Left renal cortex interstitium (tissue), 4 donors: ENCODE results near the gene TEX14. TPM values are rescaled to one million over a fixed set of nuclear protein-coding genes. Genes with fewer than 3 reads are reported as not detected.

ENCODE experiments used
- polyA plus RNA-seq, 4 donors: library from polyadenylated mRNA; unstranded; fragments of 120-200 nt; gene quantifications; one replicate each; pipeline ENCODE4 v1.2.1, GENCODE V29; 2013; ENCODE audit not compliant: insufficient read length in 4 of 4

Gene TEX14
- polyA plus RNA-seq, 4 donors: 0.43 to 1.8 (median 0.55) TPM

Other genes starting within 250 kb of the TEX14 start
- gene HSF5, start 203.6 kb downstream of the TEX14 start, polyA plus RNA-seq: under 1 TPM; 0.36 to 0.49 (median 0.38) TPM
- 10 to 100 TPM; 37.1 to 74.0 (median 55.0) TPM for gene MTMR4, start 177.4 kb downstream of the TEX14 start, polyA plus RNA-seq
- 10 to 100 TPM; 37.1 to 55.4 (median 46.2) TPM for gene RAD51C, start 557 bp upstream of the TEX14 start, polyA plus RNA-seq
- gene PPM1E, start 63.8 kb upstream of the TEX14 start, polyA plus RNA-seq: 1 to 10 TPM; 3.4 to 4.2 (median 3.6) TPM